ENCODE data around the gene CLIP3. TPM values are rescaled to one million over a fixed set of nuclear protein-coding genes. Genes with fewer than 3 reads are reported as not detected.
"Not testable (repeated sequence)": the region's sequence is repeated elsewhere in the genome, so short reads cannot be mapped to it uniquely, and the experiment has no call there.

Gene CLIP3, protein sequence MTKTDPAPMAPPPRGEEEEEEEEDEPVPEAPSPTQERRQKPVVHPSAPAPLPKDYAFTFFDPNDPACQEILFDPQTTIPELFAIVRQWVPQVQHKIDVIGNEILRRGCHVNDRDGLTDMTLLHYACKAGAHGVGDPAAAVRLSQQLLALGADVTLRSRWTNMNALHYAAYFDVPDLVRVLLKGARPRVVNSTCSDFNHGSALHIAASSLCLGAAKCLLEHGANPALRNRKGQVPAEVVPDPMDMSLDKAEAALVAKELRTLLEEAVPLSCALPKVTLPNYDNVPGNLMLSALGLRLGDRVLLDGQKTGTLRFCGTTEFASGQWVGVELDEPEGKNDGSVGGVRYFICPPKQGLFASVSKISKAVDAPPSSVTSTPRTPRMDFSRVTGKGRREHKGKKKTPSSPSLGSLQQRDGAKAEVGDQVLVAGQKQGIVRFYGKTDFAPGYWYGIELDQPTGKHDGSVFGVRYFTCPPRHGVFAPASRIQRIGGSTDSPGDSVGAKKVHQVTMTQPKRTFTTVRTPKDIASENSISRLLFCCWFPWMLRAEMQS
- total RNA-seq: 2.6 and 2.8 TPM in 2 replicates

- peak; percentile 48 to 77 for DNase-seq (ENCODE audit: low read depth in 2 of 2)
These were observed at the start of gene CLIP3 for GRCh38 chr19:36032251-36033104. Gene CLIP3, minus strand, starts transcription at chr19:36032873. Its CDS starts 516 bp downstream, at chr19:36032357.

GRCh38 chr19:36081894-36082293, 49.2 kb upstream of the CLIP3 start:
- no peak for DNase-seq (ENCODE audit: low read depth in 2 of 2)

- DNase-seq (ENCODE audit: low read depth in 2 of 2): no peak
These were observed 48.7 kb upstream of the CLIP3 start for GRCh38 chr19:36081385-36081784.

GRCh38 chr19:36079389-36079945, 46.8 kb upstream of the CLIP3 start:
- DNase-seq (ENCODE audit: low read depth in 2 of 2): no peak

DNA sequence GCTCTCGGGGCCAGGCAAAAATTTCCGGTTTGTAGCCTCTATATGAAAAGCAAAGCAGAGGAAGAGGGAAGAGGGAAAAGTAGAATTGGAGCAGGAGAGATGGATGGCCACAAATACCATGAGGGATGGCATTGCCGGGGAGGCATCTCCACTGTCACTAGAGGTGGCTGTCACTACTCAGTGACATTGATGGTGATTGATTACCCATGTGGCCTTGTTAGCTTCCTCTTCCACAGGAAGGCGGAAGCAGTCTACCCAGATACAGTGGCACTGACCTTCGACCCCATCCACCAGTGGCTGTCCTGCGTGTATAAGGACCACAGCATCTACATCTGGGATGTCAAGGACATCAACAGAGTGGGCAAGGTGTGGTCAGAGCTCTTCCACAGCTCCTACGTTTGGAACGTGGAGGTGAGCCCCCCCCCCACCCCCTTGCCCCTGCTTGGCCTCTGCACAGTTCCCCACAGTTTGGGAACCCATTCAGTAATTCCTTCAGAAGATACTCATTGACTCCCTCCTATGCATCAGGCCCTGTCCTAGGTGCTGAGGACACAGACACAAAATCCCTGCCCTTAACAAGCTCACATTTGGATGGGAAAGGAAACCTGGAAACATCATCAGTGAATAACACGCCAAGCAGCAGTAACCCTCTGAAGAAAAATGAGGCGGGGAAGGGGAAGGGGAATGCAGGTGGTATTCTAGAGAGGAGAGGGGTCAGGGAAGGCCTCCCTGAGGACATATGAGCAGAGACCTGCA, 40.6 kb upstream of the CLIP3 start:
- DNase-seq (ENCODE audit: low read depth in 2 of 2): no peak

DNA sequence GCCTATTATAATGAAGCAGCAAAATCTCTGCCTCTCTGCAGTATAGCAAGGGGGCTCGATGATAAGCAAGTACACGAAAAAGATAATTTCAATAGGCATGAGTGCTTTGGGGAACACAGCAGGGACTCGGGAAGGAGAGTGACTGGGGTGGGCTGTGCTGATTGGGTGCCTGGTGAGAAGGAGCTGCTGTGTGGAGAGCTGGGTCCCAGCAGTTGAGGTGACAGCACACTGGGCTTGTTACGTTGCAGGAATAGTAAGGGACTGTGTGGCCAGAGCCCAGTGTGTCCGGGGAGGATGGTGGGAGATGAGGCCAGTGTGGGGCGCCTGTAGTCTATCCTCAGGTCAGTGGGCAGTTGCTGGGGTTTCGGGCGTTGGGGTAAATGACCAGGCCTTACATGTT, 39.4 kb upstream of the CLIP3 start:
- DNase-seq (ENCODE audit: low read depth in 2 of 2): no peak

DNA sequence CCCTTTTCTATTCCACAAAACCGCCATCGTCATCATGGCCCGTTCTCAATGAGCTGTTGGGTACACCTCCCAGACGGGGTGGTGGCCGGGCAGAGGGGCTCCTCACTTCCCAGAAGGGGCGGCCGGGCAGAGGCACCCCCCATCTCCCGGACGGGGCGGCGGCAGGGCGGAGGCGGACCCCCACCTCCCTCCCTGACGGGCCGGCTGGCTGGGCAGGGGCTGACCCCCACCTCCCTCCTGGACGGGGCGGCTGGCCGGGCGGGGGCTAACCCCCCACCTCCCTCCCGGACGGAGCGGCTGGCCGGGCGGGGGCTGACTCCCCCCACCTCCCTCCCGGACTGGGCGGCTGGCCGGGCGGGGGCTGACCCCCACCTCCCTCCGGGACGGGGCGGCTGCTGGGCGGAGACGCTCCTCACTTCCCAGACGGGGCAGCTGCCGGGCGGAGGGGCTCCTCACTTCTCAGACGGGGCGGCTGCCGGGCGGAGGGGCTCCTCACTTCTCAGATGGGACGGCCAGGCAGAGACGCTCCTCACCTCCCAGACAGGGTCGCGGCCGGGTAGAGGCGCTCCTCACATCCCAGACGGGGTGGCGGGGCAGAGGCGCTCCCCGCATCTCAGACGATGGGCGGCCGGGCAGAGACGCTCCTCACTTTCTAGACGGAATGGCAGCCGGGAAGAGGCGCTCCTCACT, 36.3 kb upstream of the CLIP3 start:
- DNase-seq (ENCODE audit: low read depth in 2 of 2): not testable (repeated sequence)

- DNase-seq (ENCODE audit: low read depth in 2 of 2): no peak
These were observed 35.0 kb upstream of the CLIP3 start for GRCh38 chr19:36067681-36068080.

DNA sequence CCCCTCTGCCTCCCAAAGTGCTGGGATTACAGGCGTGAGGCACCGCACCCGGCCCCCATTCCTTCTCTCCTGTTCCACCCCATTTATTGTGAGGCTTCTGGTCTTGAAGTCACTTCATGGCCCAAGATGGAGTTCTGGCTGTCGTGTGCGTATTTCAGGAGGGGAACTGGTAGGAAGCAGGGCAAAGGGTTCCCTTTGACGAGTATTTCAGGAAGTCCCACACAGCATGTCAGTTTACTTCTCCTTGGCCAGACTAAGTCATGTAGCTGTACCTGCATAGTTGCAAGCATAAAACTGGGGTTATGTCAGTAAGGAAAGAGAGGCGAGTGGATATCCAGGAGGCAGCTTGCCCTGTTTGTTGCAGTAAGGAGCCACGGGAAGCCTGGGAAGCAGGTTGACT, 32.2 kb upstream of the CLIP3 start:
- DNase-seq (ENCODE audit: low read depth in 2 of 2): no peak

- DNase-seq (ENCODE audit: low read depth in 2 of 2): no peak
These were observed 28.7 kb upstream of the CLIP3 start for GRCh38 chr19:36061367-36061766.

- DNase-seq (ENCODE audit: low read depth in 2 of 2): peak; percentile 76 to 88
These were observed 27.8 kb upstream of the CLIP3 start for GRCh38 chr19:36060430-36060829.

GRCh38 chr19:36059180-36059910, 26.7 kb upstream of the CLIP3 start:
- DNase-seq (ENCODE audit: low read depth in 2 of 2): no peak

DNA sequence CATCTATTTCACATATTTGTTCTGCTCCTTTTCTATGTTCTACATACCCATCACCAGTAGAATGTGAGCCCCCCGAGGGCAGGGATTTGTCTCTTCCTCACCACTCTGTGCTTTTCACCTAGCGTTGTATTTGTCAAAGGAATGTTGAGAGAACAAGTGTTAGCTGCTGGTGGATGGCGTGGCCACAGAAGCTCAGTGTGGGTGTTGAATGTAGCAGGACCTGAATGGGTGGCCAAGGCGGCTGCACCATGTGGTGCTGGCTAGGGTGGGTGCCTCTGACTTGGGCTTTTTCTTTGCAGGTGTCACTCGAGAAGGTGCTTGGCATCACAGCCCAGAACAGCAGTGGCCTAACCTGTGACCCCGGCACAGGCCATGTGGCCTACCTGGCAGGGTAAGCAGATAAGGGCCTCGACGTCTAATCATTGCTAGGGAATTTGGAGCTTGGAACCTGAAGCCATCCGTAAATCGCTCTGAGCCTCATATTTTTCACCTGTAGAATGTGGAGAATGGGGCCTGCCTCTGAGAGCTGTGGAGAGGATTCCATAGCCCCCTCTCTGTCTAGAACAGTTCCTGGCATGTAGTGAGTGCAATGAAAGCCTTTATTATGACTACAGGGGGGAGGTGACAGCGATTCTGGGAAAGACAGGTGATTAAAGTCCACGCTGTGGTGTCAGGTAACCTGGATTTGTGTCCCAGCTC, 26.0 kb upstream of the CLIP3 start:
- no peak for DNase-seq (ENCODE audit: low read depth in 2 of 2)

- DNase-seq (ENCODE audit: low read depth in 2 of 2): peak; percentile 94 to 96
These were observed 22.3 kb upstream of the CLIP3 start, which contains the start of gene WDR62 for GRCh38 chr19:36054733-36055686. Gene WDR62, plus strand, starts transcription at chr19:36054897. Its CDS starts 75 bp downstream, at chr19:36054972.

- peak; percentile 100 for DNase-seq (ENCODE audit: low read depth in 2 of 2)
These were observed 21.6 kb upstream of the CLIP3 start, which contains the start of gene THAP8 for GRCh38 chr19:36054119-36054732. Gene THAP8, minus strand, starts transcription at chr19:36054285. Its CDS starts 68 bp downstream, at chr19:36054217.

DNA sequence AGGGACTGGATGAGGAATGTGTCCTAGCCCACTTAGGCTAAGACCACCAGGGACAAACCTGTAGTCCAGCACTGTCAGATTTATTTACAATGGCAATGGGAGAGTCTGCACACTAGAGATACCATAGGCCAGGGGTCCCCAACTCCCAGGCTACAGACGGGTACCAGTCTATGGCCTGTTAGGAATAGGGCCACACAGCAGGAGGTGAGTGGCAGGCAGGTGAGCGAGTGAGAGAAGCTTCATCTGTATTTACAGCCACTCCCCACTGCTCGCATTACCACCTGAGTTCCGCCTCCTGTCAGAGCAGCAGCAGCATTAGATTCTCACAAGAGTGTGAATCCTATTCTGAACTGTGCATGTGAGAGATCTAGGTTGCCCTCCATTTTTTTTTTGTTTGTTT, 19.0 kb upstream of the CLIP3 start:
- DNase-seq (ENCODE audit: low read depth in 2 of 2): no peak

GRCh38 chr19:36051236-36051635, 18.6 kb upstream of the CLIP3 start:
- peak; percentile 12 to 55 for DNase-seq (ENCODE audit: low read depth in 2 of 2)
